NCI-H1694 treated with DMSO at 0.1 percent for 48 hours (cell line): Measurements from ENCODE around the gene RNF44.
"Not testable (repeated sequence)": the region's sequence is repeated elsewhere in the genome, so short reads cannot be mapped to it uniquely, and the experiment has no call there.

Experiments used
- DNase-seq: peaks from one replicate; lab custom pipeline; 2025; lab: John Stamatoyannopoulos, UW

The RNF44 gene

DNA sequence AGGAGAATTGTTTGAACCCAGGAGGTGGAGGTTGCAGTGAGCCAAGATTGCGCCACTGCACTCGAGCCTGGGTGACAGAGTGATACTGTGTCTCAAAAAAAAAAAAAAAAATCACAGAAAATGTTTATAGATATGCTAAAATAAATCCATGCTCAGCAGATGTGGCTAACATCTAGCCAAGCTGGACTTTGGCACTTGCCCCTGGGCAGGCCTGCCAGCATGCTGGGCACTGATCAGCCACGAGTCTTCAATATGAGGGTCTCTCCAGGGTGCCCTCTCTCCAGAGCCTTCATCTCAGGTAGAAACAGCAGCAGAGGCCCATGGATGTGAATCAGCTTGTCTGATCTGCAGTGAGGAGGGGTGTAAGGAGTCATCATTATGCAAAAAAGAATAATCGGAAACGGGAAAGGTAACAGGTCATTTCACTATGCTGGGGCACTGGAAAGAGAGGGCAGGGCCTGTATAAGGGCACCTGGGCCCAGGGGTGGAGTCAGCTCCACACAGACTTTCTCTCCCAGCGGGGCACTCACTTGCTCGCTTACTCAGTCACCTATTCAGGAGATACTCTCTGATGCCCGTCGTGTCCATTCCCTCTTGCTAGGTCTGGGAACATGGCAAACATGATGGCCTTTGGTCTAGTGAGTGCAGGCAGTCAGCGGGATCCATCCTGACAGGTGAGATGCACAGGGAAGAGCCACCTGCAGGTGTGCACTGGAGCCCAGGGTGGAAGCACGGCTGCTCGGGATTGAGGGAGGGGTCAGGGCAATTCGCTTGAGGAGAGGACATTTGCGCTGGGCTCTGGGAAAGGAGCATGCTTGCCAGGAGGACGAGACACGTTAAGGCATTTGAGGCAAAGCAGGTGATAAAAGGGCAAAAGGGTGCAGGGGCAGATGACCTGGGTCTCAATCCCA is 17.1 kb downstream of the RNF44 start:
- no peak for DNase-seq

DNA sequence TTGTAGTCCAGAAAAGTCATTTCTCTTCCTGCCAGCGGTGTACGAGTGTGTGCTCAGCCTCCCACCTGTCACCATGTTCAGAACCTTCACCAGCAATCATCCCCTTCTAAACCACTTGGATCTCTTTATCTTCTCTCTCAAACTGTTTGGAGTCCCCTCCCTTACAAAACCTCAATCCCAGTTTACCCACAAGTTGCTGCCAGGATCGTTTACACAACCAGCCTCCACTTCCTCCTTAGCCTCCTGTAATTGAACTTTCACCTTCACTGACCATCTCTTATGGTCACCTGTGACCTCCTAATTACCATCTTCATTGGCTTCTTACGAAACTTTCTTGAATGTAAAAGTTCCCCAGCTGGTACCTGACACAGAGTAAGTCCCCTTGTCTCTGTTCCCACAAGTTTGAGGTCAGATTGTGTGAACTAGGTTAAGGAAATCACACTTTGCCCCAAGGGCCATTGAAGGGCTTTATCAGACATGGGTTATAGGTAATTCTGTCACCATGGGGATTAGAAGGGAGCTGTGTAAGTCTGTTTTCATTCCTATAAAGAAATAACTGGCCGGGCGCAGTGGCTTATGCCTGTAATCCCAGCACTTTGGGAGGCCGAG is 20.0 kb downstream of the RNF44 start:
- DNase-seq = no peak

DNA sequence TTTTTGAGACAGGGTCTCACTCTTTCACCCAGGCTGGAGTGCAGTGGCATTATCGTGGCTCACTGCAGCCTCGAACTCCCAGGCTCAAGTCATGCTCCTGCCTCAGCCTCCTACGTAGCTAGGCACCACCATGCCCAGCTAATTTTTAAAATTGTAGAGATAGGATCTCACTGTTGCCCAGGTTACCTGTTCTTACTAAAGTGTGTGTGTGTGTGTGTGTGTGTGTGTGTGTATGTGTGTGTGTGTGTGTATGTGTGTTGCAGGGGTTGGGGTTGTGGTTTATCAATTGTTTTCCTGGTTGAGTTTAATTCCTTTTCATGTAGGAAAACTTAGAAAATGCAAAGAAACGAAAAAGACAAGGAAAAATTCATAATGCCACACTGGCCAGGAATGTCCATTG is 21.8 kb downstream of the RNF44 start:
- no peak for DNase-seq

DNA sequence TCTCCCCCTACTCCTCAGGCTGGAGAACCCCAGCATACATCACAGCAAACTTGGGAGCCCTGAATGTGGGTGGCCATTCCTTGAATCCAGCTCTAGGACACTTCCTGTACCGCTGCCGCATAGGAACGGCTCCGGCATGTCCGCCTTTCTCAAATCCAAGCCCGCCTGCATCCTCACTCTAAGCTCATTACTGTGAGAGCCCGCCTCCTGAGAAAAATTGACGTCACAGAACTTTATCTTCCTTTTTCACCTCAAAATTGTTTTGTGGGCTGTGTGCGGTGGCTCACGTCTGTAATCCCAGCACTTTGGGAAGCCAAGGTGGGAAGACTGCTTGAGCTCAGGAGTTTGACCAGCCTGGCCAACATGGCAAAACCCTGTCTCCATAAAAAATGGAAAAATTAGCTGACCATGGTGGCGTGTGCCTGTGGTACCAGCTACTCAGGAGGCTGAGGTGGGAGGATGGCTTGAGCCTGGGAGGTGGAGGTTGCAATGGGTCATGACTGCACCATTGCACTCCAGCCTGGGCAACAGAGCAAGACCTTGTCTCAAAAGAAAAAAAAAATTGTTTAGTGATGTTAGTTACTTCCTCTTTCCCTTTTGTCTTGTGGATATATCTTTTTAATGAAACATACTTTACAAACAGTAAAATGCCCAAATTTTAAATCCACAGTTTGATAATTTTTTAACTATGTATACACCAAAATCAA is 22.8 kb downstream of the RNF44 start:
- DNase-seq = no peak

DNA sequence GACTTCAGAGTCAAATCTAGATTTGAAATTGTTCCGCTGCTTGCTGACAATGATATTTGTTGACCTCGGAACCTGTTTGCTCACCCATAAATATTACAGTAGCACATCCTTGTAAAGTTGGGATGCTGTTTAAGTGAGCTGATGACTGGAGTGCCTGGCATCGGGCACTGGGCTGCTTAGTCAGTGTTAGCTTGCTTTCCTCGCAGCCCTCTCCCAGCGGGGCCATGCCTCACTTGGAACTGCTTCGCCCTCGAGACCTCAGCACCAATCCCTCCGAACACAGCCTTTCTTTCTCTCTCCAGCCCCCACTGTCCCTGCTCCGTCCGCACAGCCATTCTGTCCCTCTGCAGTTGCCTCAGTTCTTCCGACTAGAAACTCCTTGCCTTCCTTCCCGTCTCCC is 23.4 kb downstream of the RNF44 start:
- DNase-seq = no peak

DNA sequence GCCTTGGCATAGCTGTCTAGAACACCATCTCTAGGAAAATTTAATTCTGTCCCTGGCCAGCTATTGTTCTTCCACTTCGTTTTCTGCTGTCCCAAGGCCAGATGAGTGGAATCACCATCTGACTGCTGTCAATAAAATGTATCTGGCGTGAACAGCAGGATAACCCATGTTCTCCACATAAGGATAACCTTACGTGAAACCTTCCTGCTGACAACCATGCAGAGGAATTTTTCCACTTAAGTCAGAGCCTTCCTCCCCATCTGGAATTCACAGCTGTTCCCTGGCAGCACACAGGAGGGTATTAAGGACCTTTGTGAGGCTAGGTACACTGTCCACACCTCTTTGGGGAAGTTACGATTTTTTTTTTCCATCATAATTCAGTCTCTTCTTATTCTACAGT is 28.6 kb downstream of the RNF44 start:
- no peak for DNase-seq

DNA sequence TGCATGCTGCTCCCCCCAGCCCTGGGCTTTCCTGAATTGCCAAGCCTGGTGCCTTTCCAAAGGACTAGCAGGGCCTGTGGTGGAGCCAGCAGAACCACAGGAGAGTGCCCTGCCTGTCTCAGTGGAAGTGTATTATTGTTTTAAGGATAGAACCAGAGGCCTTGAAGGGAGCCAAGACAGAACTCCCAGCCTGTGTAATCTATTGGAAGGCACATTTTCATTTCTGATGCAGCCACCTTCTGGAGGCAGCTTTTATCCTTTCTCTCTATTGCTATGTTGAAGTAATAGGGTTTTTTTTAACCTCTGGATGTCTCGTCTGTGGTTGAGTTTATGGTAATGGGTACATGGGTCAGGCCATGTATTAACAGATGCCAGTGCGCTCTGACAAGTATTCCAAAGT is 29.3 kb downstream of the RNF44 start:
- DNase-seq = no peak

DNA sequence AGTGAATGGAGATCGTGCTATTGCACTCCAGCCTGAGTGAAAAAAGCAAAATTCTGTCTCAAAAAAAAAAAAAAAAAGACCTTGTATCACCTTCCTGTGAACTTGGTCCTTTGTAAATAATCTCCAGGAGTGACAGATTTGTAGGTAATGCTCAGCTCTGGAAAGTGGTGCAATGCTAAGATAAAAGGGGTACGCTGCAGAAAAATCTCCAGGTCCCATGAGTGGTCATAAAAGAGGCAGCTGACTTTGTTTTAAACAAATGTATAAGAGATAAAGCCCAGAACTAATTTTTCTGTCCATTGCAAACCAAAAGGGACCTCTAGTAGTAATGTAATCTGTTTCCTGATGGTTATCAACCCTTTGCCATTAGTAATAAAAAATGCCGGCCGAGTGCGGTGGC is 33.7 kb downstream of the RNF44 start:
- no peak for DNase-seq

DNA sequence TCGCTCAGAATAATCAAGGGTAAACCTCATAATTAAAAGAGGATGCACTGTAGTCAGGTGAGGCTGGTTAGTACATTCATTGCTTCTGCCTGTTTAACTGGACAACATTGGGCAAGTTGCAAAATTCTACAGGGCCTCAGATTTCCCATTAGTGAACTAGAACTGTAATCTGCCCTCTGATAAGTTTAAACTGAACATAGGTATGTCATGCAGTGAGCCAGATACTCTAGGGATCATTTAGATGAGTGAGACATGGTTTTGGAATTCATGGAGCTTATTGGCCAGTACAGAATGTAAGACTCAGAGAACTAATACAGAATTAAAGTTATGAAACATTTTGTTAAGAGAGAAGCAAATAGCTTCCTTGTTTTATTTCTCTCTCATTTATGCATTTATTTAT is 35.9 kb downstream of the RNF44 start:
- no peak for DNase-seq

DNA sequence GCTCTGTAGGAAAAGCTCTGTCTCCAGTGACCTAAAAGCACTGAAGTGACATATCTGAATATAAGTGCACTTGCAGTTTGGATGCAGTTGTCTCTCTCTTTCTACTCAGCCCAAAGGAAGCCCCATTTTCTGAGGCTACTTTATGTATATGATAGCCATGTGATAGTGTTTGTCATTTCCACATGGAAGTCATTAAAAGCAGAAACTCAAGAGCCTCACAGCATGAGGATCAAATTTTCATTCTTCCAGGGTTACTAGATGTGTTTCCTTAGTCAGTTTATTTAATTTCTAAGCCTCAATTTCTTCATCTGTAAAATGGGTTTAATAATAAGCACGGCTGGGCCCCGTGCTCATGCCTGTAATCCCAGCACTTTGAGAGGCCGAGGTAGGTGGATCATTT is 36.7 kb downstream of the RNF44 start:
- DNase-seq = no peak

DNA sequence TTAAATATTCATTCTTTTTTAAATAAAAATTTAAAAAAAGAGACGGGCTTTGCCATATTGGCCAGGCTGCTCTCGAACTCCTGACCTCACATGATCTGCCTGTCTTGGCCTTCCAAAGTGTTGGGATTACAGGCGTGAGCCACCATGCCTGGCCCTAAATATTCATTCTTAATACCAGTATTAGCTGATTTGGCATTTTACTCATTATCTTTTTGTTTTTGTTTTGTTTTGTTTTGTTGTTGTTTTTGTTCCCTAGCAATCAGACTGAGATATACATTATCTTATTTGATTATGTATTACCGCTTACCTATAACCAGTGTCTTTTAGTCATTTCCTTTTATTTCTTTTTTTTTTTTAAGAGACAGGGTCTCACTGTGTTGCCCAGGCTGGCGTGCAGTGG is 37.9 kb downstream of the RNF44 start:
- DNase-seq = no peak

DNA sequence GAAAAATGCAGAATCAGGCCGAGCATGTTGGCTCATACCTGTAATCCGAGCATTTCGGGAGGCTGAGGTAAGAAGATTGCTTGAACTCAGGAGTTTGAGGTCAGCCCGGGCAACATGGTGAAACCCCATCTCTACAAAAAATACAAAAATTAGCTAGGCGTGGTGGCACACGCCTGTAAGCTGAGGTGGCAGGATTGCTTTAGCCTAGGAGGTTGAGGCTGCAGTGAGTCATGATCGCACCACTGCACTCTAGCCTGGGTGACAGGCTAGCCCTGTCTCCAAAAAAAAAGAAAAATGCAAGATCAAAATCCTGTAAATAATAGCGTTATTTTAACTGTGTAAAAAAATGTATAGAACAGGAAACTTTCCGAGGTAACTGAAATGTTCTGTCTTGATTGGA is 39.4 kb downstream of the RNF44 start:
- DNase-seq = no peak

DNA sequence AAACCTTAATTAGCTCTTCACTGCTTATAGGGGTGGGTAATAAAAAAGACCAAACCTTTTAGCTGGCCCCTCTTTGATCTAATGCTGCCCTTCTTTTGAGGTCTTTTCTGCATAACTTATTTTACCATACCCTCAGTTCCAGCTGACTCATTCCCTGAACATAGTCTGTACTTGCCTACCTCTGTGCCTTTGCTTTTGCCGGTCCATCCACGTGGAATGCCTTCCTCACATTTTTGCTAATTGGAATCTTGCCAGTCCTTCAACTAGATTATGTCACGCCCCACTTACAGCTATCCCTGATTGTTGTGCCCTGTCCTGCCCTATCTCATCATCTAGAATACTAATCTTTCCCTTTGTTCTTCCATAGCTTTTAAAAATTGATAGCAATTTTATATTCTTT is 44.8 kb downstream of the RNF44 start:
- no peak for DNase-seq

DNA sequence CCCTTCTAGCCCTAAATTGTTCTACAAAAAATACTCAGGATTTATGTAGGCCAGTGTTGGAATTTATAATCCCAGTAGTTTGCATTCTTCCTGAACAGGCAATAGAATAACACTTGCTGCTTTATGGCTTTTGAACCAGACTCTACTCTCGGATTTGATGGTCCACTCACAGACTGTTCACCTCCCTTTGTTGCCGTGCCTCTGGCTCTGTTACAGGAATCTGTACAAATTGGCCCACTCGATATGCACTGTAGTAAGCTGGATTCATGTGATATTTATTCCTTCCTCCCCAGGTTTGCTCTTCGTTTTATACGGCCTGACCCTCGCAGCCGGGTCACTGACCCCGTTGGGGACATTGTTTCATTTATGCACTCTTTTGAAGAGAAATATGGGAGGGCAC is 45.3 kb downstream of the RNF44 start:
- no peak for DNase-seq

DNA sequence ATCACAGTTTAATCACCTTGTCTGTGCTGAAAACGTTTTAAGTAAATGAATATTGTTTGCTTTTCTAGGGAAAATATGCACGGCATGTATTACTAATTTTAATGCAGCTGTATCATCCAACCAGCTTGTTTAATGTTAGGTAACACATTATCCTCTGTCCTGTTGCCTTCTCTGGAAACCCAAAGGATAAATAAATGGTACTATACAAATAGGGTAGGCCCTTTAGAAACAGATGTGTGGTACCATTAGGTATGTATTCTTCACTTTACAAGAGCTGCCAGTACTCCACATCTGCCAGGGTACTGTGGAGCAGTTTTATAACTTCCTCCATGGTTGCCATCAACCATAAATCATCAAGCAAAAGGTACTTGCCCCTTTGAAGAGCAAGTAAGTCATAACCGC is 46.1 kb downstream of the RNF44 start:
- DNase-seq = no peak

DNA sequence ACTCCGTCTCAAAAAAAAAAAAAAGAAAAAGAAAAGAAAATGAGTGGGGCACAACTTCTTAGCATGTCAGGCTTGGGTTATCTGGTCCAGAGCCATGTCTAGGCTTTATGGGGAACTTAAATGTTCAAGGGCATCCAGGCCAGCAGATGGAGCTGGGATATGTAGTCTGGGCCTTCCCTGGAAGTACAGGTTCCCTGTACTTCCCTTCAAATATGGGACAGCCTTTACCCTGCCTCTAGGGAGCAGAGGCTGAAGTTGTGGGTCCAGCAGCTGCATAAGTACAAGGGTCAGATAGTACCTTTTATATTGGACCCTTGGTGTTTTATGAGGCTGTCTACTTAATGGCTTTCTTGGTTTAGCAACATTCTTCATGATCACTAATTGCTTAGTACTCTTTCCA is 46.9 kb downstream of the RNF44 start:
- DNase-seq = no peak

DNA sequence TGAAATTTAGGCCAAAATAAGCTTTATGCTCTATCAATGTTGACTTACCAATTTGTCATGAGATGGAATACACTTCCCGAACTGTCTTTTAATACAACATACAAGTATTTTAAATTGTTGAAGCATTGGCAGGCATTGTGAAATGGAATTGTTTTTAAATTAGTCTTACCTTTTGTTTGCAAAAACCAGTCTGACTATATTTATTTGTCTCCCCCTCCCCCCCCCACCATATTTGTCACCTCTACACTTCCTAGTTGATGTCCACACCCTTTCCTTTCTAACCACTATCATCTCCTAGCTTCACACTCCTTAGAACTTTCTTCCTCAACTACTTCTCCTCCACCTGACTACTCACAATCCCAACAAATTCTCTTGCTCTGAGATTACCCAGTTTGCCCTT is 48.1 kb downstream of the RNF44 start:
- no peak for DNase-seq

DNA sequence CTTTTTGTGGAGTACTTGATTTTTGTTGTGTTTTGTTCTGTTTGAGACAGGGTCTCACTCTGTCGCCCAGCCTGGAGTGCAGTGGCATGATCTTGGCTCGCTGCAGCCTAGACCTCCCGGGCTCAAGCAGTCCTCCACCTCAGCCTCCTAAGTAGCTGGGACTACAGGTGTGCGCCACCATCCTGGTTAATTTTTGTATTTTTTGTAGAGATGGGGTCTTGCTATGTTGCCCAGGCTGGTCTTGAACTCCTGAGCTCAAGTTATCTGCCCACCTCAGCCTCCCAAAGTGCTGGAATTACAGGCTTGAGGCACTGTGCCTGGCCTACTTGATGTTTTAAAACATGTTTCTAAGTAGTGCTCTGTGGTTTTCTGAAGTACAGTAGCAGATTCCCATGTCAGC is 50.0 kb downstream of the RNF44 start:
- not testable (repeated sequence) for DNase-seq

DNA sequence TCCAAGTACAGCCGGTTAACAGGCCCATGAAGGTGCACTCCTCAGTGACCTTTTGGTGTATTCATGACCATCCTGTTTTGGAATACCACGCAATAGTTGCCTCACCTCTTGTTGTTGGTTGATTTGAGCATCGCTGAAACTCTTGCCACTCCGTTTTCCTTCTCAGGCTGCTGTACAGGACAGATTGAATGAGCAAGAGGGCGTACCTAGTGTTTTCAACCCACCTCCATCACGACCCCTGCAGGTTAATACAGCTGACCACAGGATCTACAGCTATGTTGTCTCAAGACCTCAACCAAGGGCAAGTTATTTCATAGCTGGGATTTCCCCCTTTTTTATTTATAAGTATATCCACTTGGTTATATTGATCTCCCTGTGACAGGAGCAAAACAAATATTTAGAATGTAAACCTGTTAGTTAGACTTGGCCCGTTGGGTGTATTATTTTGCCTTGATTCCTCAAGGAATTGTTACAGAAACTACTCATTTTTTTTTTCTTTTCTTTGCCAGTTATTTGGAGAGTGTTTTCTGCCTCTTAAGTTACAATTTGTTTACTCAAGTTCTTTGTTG is 50.9 kb downstream of the RNF44 start:
- DNase-seq = no peak

DNA sequence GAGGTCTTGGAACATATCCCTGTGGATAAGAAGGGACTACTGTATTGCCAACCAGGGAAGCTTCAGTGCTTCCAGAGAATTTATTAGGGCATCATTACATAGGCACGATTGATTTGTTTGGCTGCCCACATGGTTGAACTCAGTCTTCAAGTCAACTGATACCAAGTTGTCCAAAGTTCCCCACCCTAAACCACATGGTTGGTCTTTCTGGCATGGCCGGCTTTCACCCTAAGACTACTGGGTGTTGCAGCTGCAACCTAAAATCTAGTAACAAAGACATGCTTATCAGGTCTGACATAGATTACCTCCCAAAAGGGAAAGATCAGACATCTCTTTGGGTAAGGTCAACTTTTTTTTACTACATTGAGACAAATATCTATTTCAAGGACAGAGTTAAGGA is 52.0 kb downstream of the RNF44 start:
- no peak for DNase-seq

DNA sequence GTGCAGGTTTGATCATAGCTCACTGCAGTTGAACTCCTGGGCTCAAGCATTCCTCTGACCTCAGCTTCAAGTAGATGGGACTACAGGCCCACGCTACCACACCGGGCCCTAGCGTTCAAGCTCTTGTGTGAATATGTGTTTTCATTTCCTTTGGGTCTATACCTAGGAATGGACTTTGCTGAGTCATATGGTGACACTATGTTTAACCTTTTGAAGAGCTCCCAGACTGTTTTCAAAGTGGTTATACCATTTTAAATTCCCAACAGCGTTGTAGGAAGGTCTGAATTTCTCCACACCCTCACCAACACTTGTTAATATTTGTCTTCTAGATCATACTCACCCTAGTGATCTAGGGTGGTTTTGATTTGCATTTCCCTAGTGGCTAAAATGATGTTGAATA is 55.5 kb downstream of the RNF44 start:
- DNase-seq = no peak
